HG03175 (cell line): ENCODE measurements around the gene TEX47.

Source experiments
- ATAC-seq: cut with Tn5 transposase; IDR thresholded peaks from one replicate; pipeline ENCODE4 v1.9.1; 2021; ENCODE audit warnings: mild to moderate bottlenecking, moderate library complexity; ENCODE audit not compliant: unreplicated experiment

TEX47 gene

DNA sequence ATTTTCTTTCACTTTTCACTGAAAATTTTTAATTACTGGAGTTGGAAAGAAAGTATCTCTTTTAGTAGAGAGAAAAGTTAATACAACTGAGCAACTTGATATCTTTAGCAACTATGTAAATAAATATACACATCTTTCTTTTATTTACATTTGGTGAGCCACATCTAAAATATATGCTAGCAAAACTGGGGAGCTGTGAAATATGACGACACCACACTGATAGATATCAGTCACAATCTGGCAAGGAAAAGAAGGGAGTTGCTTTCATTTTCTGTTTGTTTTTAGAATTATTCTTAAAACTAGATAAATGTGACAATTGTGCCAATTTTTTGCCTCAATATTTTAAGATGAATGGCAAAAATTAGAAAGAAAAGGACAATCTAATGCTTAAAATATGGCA, 38.7 kb downstream of the TEX47 start:
- ATAC-seq: no peak

DNA sequence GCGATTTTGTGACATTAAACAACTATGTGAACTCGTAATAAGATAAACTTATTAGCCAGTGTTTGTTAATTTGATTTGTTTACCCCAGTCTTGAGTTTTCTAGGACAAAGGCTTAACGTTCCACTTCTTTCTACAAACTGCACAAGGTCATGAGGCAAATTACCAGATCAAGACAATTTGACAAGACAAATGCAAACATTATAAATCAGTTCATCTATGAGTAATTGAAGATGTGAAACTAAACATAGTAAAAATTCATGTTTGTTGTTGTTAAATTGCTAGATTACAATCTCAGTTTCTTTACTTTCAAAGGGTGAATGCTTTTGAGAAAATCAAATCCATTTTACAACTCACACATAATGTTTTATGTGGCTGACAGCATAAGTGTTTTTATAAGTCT, 49.4 kb downstream of the TEX47 start:
- no peak for ATAC-seq
